Right cardiac atrium (tissue), 5 donors: ENCODE results near the gene CHD9NB. TPM values are rescaled to one million over a fixed set of nuclear protein-coding genes. Genes with fewer than 3 reads are reported as not detected.

Experiments used
- ATAC-seq, 2 donors: fragments of 200-7000 bp; cut with Tn5 transposase; one replicate each; pipeline versions ENCODE4 v1.8.0 to v1.9.1; 2020; ENCODE audit warnings: moderate library complexity in 2 of 2, mild to moderate bottlenecking in 1 of 2
- DNase-seq, 3 donors: peaks; one replicate each; pipeline ENCODE4 v3.0.0-alpha.2; 2020
- H3K27ac ChIP-seq: one replicate; pipeline ENCODE4 v1.5.1; 2013; ENCODE audit warnings: mild to moderate bottlenecking, low read length, control low read depth, moderate library complexity
- H3K27me3 ChIP-seq: one replicate; pipeline ENCODE4 v1.6.1; 2013; ENCODE audit not compliant: control insufficient read depth, insufficient read depth
- H3K4me1 ChIP-seq: one replicate; pipeline ENCODE4 v1.6.1; 2013; ENCODE audit warnings: low read length; ENCODE audit not compliant: control insufficient read depth, insufficient read depth
- H3K4me3 ChIP-seq: one replicate; pipeline ENCODE4 v1.5.1; 2013; ENCODE audit warnings: low read length, control low read depth
- H3K9me3 ChIP-seq: one replicate; pipeline ENCODE4 v1.6.1; 2013; ENCODE audit warnings: low read length; ENCODE audit not compliant: control insufficient read depth
- whole genome bisulfite sequencing: extraction: QIAGEN DNeasy Blood & Tissue Kit; methylation state at CpG from one replicate; pipeline ENCODE4 v1.1.7; 2013; 5-methylcytosine and 5-hydroxymethylcytosine counted together
- intact Hi-C, 4 donors: fragments of 100-400 bp; cut with DNase I; formaldehyde crosslinking; loops; one replicate each; pipeline versions ENCODE4 v1.11.0 to v1.14.0; 2022 to 2023
- polyA plus RNA-seq: library from polyadenylated mRNA; stranded (reverse); fragments of 200-250 nt; gene quantifications from one replicate; pipeline ENCODE4 v1.2.3, GENCODE V29; 2013
- total RNA-seq, 4 donors: library from RNA; stranded (reverse); fragmentation: NEBNext Ultra II Directional; extraction: Animal tissue kit (Norgen Biotek cat#: 25700); gene quantifications; one replicate each; pipeline ENCODE4 v1.2.1, GENCODE V29; 2021
- donor health status: healthy with polysubstance abuse.
- donor health status: DM: no; HTN: yes; CAD: no.
- donor health status: DM: no; HTN: no; CAD: no.
- donor health status: DM: no; HTN: yes; CAD: no; lungs with severe emphysema.
- donor health status: DM: yes; HTN: yes; CAD: no.

The CHD9NB gene
- total and polyA plus RNA-seq, 5 donors, result 0.50 to 0.94 (median 0.77) TPM

- no peak overlapping the region for H3K4me3 ChIP-seq
- no peaks in the 10 kb centered on the region for H3K4me1 ChIP-seq
- H3K27me3 ChIP-seq, result no peaks in the 10 kb centered on the region
- 80% methylated on average over 2 of the region's 2 CpGs for WGBS
- intact Hi-C loops, result no loop called here
- no peak overlapping the region for H3K27ac ChIP-seq
- ATAC-seq (no peak), DNase-seq (no peak)
- H3K9me3 ChIP-seq, result no peaks in the 10 kb centered on the region
Measured at GRCh38 chr16:53018834-53019416, 33.8 kb downstream of the CHD9NB start.

GRCh38 chr16:53014287-53014686 is 38.4 kb downstream of the CHD9NB start:
- Histone ChIP-seq H3K4me1 (no peaks in the 10 kb centered on the region), H3K4me3 (no peak overlapping the region), H3K27ac (no peak overlapping the region), H3K27me3 (no peaks in the 10 kb centered on the region), H3K9me3 (no peaks in the 10 kb centered on the region)
- ATAC-seq (no peak), DNase-seq (no peak)
- WGBS, result 25% methylated on average over 4 of the region's 4 CpGs
- intact Hi-C loops, result no loop called here

GRCh38 chr16:53007095-53007494 is 45.6 kb downstream of the CHD9NB start:
- DNase-seq, result no peak
- H3K27ac ChIP-seq, result no peak overlapping the region
- no peaks in the 10 kb centered on the region for H3K9me3 ChIP-seq
- no peaks in the 10 kb centered on the region for H3K27me3 ChIP-seq
- no peak for ATAC-seq
- 75% methylated on average over 1 of the region's 1 CpG for WGBS
- H3K4me3 ChIP-seq, result no peak overlapping the region
- intact Hi-C loops, result no loop called here
- no peaks in the 10 kb centered on the region for H3K4me1 ChIP-seq

- no peak overlapping the region for H3K27ac ChIP-seq
- H3K9me3 ChIP-seq, result no peaks in the 10 kb centered on the region
- intact Hi-C loops, result no loop called here
- no peaks in the 10 kb centered on the region for H3K27me3 ChIP-seq
- DNase-seq, result no peak
- 91% methylated on average over 1 of the region's 1 CpG for WGBS
- no peak for ATAC-seq
- H3K4me3 ChIP-seq, result no peak overlapping the region
- H3K4me1 ChIP-seq, result no peaks in the 10 kb centered on the region
Measured at GRCh38 chr16:52997922-52998321, 54.8 kb downstream of the CHD9NB start.

- DNase-seq (no peak), ATAC-seq (no peak)
- Histone ChIP-seq H3K27ac (no peak overlapping the region), H3K9me3 (no peaks in the 10 kb centered on the region), H3K27me3 (no peaks in the 10 kb centered on the region), H3K4me3 (no peak overlapping the region), H3K4me1 (no peaks in the 10 kb centered on the region)
- intact Hi-C loops, result no loop called here
- WGBS, result 91% methylated on average over 5 of the region's 5 CpGs
Measured at GRCh38 chr16:52994942-52995341, 57.8 kb downstream of the CHD9NB start.

GRCh38 chr16:52993179-52993578 is 59.5 kb downstream of the CHD9NB start:
- WGBS, result 65% methylated on average over 3 of the region's 3 CpGs
- H3K4me1 ChIP-seq, result no peaks in the 10 kb centered on the region
- ATAC-seq, result no peak

GRCh38 chr16:52991572-52991971 is 61.1 kb downstream of the CHD9NB start:
- Histone ChIP-seq H3K9me3 (no peaks in the 10 kb centered on the region), H3K4me1 (no peaks in the 10 kb centered on the region), H3K4me3 (no peak overlapping the region), H3K27ac (no peak overlapping the region), H3K27me3 (no peaks in the 10 kb centered on the region)
- DNase-seq (no peak), ATAC-seq (no peak)
- WGBS, result 98% methylated on average over 1 of the region's 1 CpG
- intact Hi-C loops, result no loop called here

More at GRCh38 chr16:52993179-52993578, 59.5 kb downstream of the CHD9NB start:
- intact Hi-C loops, result no loop called here
- H3K27me3 ChIP-seq, result no peaks in the 10 kb centered on the region
- H3K9me3 ChIP-seq, result no peaks in the 10 kb centered on the region
- no peak for DNase-seq
- H3K4me3 ChIP-seq, result no peak overlapping the region
- H3K27ac ChIP-seq, result no peak overlapping the region

Other genes with a start within 250 kb of the CHD9NB start
- 10 to 100 TPM; 49.4 to 73.5 (median 57.4) TPM for gene CHD9, start 2.1 kb upstream of the CHD9NB start, total RNA-seq
- 7.3 TPM for gene CHD9, start 2.1 kb upstream of the CHD9NB start, polyA plus RNA-seq